ENCODE data around the gene TIPARP. TPM values are rescaled to one million over a fixed set of nuclear protein-coding genes. Genes with fewer than 3 reads are reported as not detected.

TIPARP gene
- total RNA-seq, 1 experiment from 2014 or later = 15.8 TPM

DNA sequence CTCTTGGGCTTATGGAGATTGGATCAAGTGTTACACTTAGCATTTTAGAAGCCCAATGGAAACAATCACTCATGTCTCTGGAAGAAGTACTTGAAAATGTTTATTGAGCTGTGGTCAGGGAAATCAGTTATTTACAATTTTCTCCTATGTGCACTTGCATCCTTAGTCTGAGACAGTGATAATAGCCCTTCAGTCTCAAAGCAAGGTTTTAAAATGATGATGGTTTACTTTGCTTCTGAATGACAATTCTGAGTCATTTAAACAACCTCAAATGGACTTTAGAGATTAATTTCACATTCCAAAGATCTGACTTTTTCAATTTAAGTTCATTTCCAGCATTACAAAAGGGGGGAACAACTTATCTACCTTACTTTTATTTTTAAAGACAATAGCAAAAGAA, 20.1 kb downstream of the TIPARP start:
- H3K4me1 ChIP-seq = peaks cover 6% of the 10 kb centered on the region
- H3K4me3 ChIP-seq (ENCODE audit: low read depth, low read length) = no peak overlapping the region
- Mint-ChIP-seq H3K9me3 (ENCODE audit: unreplicated experiment) (no peaks in the 10 kb centered on the region), H3K4me3 (ENCODE audit: unreplicated experiment) (no peak overlapping the region), H3K4me1 (ENCODE audit: low read depth, unreplicated experiment) (peaks cover 21% of the 10 kb centered on the region), H3K27ac (ENCODE audit: unreplicated experiment) (no peak overlapping the region), H3K36me3 (ENCODE audit: insufficient read depth, unreplicated experiment) (peaks cover 58% of the 10 kb centered on the region), H3K27me3 (ENCODE audit: insufficient read depth, unreplicated experiment) (no peaks in the 10 kb centered on the region)
- H3K9me3 ChIP-seq = no peaks in the 10 kb centered on the region
- H3K27me3 ChIP-seq (replicated peaks; ENCODE audit: control insufficient read depth, insufficient read depth, low read length) = no peaks in the 10 kb centered on the region
- POLR2A ChIA-PET = no interaction called here
- H3K36me3 ChIP-seq (ENCODE audit: control insufficient read depth, insufficient read depth, low read length) = no peaks in the 10 kb centered on the region
- CTCF ChIA-PET = no interaction called here
- BruUV-seq (replicated peaks) = no TSS peak
- TF ChIP-seq CTCF (IDR thresholded peaks at IDR 0.05; ENCODE audit: insufficient read depth in 1 of 2, low read depth in 1 of 2, low read length in 1 of 2, severe bottlenecking in 1 of 2, unreplicated experiment in 1 of 2) = no peak
- no peak for DNase-seq
- intact Hi-C loops (cut with micrococcal nuclease; ENCODE audit: unreplicated experiment) = no loop called here

- no peak for DNase-seq
- Mint-ChIP-seq H3K36me3 (ENCODE audit: insufficient read depth, unreplicated experiment) (peaks cover 59% of the 10 kb centered on the region), H3K4me3 (ENCODE audit: unreplicated experiment) (no peak overlapping the region), H3K9me3 (ENCODE audit: unreplicated experiment) (no peaks in the 10 kb centered on the region), H3K4me1 (ENCODE audit: low read depth, unreplicated experiment) (peaks cover 17% of the 10 kb centered on the region), H3K27me3 (ENCODE audit: insufficient read depth, unreplicated experiment) (no peaks in the 10 kb centered on the region), H3K27ac (ENCODE audit: unreplicated experiment) (no peak overlapping the region)
- POLR2A ChIA-PET = no interaction called here
- Histone ChIP-seq H3K27me3 (replicated peaks; ENCODE audit: control insufficient read depth, insufficient read depth, low read length) (no peaks in the 10 kb centered on the region), H3K4me1 (no peaks in the 10 kb centered on the region; the same call in none of the 2 replicates), H3K36me3 (ENCODE audit: control insufficient read depth, insufficient read depth, low read length) (peaks cover 1% of the 10 kb centered on the region; the same call in 1 of the 2 replicates), H3K9me3 (no peaks in the 10 kb centered on the region), H3K4me3 (ENCODE audit: low read depth, low read length) (no peak overlapping the region)
- TF ChIP-seq CTCF (IDR thresholded peaks at IDR 0.05; ENCODE audit: insufficient read depth in 1 of 2, low read depth in 1 of 2, low read length in 1 of 2, severe bottlenecking in 1 of 2, unreplicated experiment in 1 of 2) = no peak
- BruUV-seq (replicated peaks) = no TSS peak
- intact Hi-C loops (cut with micrococcal nuclease; ENCODE audit: unreplicated experiment) = no loop called here
- CTCF ChIA-PET = no interaction called here
These were observed 28.0 kb downstream of the TIPARP start for GRCh38 chr3:156702367-156702766.

GRCh38 chr3:156704370-156705036, 30.1 kb downstream of the TIPARP start:
- H3K27ac Mint-ChIP-seq (ENCODE audit: unreplicated experiment) = no peak overlapping the region
- H3K27me3 Mint-ChIP-seq (ENCODE audit: insufficient read depth, unreplicated experiment) = no peaks in the 10 kb centered on the region
- Histone ChIP-seq H3K27me3 (replicated peaks; ENCODE audit: control insufficient read depth, insufficient read depth, low read length) (no peaks in the 10 kb centered on the region), H3K36me3 (ENCODE audit: control insufficient read depth, insufficient read depth, low read length) (peaks cover 1% of the 10 kb centered on the region; the same call in 1 of the 2 replicates), H3K9me3 (no peaks in the 10 kb centered on the region), H3K4me1 (no peaks in the 10 kb centered on the region; the same call in 1 of the 2 replicates), H3K4me3 (ENCODE audit: low read depth, low read length) (no peak overlapping the region)
- ChIA-PET CTCF (no interaction called here), POLR2A (no interaction called here)
- BruUV-seq (replicated peaks) = no TSS peak
- DNase-seq = no peak
- H3K4me1 Mint-ChIP-seq (ENCODE audit: low read depth, unreplicated experiment) = peaks cover 17% of the 10 kb centered on the region
- no peaks in the 10 kb centered on the region for H3K9me3 Mint-ChIP-seq (ENCODE audit: unreplicated experiment)
- intact Hi-C loops (cut with micrococcal nuclease; ENCODE audit: unreplicated experiment) = no loop called here
- H3K36me3 Mint-ChIP-seq (ENCODE audit: insufficient read depth, unreplicated experiment) = peaks cover 40% of the 10 kb centered on the region
- TF ChIP-seq CTCF (IDR thresholded peaks at IDR 0.05; ENCODE audit: insufficient read depth in 1 of 2, low read depth in 1 of 2, low read length in 1 of 2, severe bottlenecking in 1 of 2, unreplicated experiment in 1 of 2) = no peak
- H3K4me3 Mint-ChIP-seq (ENCODE audit: unreplicated experiment) = no peak overlapping the region
